HL-60/S4 treated with retinoic acid at 250 ng/mL for 4 days and 3 days (cell line): Measurements from ENCODE around the gene SLC5A7.

Source experiments
- in situ Hi-C: fragments of 300-500 bp; cut with MboI; formaldehyde crosslinking; loops from 2 replicates; pipeline ENCODE4 v1.7.0; 2022; ENCODE audit warnings: low sequenced_read_pairs

Gene SLC5A7

GRCh38 chr2:107986278-107987217 is at the start of gene SLC5A7:
SLC5A7 (plus strand) TSS chr2:107986524; CDS start chr2:107988156, 1,632 bp downstream.
- in situ Hi-C loops = no loop called here

GRCh38 chr2:107961395-107961794 is 24.9 kb upstream of the SLC5A7 start:
- in situ Hi-C loops = no loop called here

- in situ Hi-C loops = no loop called here
Observed at GRCh38 chr2:107964185-107964584, 22.1 kb upstream of the SLC5A7 start.

GRCh38 chr2:107984707-107985106 is 1.6 kb upstream of the SLC5A7 start:
- in situ Hi-C loops = no loop called here

- in situ Hi-C loops = no loop called here
Observed at GRCh38 chr2:107988108-107988507, 1.8 kb downstream of the SLC5A7 start.

- in situ Hi-C loops = no loop called here
Observed at GRCh38 chr2:107989445-107989844, 3.1 kb downstream of the SLC5A7 start.

GRCh38 chr2:107990718-107991117 is 4.4 kb downstream of the SLC5A7 start:
- in situ Hi-C loops = no loop called here

- in situ Hi-C loops = no loop called here
Observed at GRCh38 chr2:107992069-107992468, 5.7 kb downstream of the SLC5A7 start.

GRCh38 chr2:107999158-107999557 is 12.8 kb downstream of the SLC5A7 start:
- in situ Hi-C loops = no loop called here

- in situ Hi-C loops = no loop called here
Observed at GRCh38 chr2:108010912-108011591, 24.7 kb downstream of the SLC5A7 start.

GRCh38 chr2:108013305-108013704 is 27.0 kb downstream of the SLC5A7 start:
- in situ Hi-C loops = no loop called here

- in situ Hi-C loops = no loop called here
Observed at GRCh38 chr2:108022628-108023027, 36.3 kb downstream of the SLC5A7 start.

GRCh38 chr2:108023776-108024175 is 37.5 kb downstream of the SLC5A7 start:
- in situ Hi-C loops = no loop called here

GRCh38 chr2:108026092-108026794 is 39.9 kb downstream of the SLC5A7 start:
- in situ Hi-C loops = no loop called here

- in situ Hi-C loops = no loop called here
Observed at GRCh38 chr2:108029496-108029895, 43.2 kb downstream of the SLC5A7 start.

GRCh38 chr2:108029912-108030311 is 43.6 kb downstream of the SLC5A7 start:
- in situ Hi-C loops = no loop called here

GRCh38 chr2:108031471-108031941 is 45.2 kb downstream of the SLC5A7 start:
- in situ Hi-C loops = no loop called here

- in situ Hi-C loops = no loop called here
Observed at GRCh38 chr2:108034843-108035242, 48.5 kb downstream of the SLC5A7 start.

- in situ Hi-C loops = no loop called here
Observed at GRCh38 chr2:108048752-108049151, 62.4 kb downstream of the SLC5A7 start.

- in situ Hi-C loops = no loop called here
Observed at GRCh38 chr2:108058576-108059137, 72.3 kb downstream of the SLC5A7 start.
